ENCODE data around the gene CFAP61. TPM values are rescaled to one million over a fixed set of nuclear protein-coding genes. Genes with fewer than 3 reads are reported as not detected.

The CFAP61 gene
- total and polyA plus RNA-seq, 3 experiments from 2014 or later, result not detected

DNA sequence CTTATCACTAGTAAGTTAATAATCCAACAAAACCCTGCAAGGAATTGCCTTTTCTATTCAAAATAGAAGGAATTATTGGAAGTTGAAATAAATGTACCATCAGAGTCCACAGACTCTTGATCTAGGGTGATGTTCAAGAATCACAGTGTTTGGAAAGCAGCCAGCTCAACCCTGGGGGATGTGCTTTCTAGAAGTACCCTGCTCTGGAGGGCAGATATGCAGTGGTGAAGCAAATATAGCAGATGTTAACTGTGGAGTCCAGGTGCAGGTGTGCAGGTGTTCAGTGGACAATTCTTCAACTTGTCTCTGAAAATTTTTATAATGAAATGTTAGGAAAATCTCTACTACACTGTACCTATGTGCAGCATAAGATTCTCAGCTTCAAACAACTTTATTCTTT, 306.5 kb downstream of the CFAP61 start:
- no peak for DNase-seq
- Mint-ChIP-seq H3K36me3 (peaks cover 0 to 1% (median 0%) of the 10 kb centered on the region in 3 donors), H3K27ac (no peak overlapping the region), H3K27me3 (peaks cover 11 to 45% of the 10 kb centered on the region in 2 donors), H3K9me3 (no peaks in the 10 kb centered on the region), H3K4me1 (peaks cover 15 to 33% (median 31%) of the 10 kb centered on the region in 3 donors), H3K4me3 (no peak overlapping the region)
- peaks cover 5% of the 10 kb centered on the region for H3K27me3 ChIP-seq (ENCODE audit: insufficient read depth, low read length, poor library complexity, severe bottlenecking)
- no peaks in the 10 kb centered on the region for H3K9me3 ChIP-seq (ENCODE audit: low read length)
- no peak overlapping the region for H3K4me3 ChIP-seq (ENCODE audit: low read length)
- no peak overlapping the region for H3K27ac ChIP-seq (ENCODE audit: low read depth, low read length)
- ChIA-PET POLR2A (no interaction called here), CTCF (no interaction called here)
- no peaks in the 10 kb centered on the region for H3K36me3 ChIP-seq (ENCODE audit: insufficient read depth, low read length)
- H3K4me1 ChIP-seq (ENCODE audit: insufficient read depth, low read length), result peaks cover 12% of the 10 kb centered on the region

DNA sequence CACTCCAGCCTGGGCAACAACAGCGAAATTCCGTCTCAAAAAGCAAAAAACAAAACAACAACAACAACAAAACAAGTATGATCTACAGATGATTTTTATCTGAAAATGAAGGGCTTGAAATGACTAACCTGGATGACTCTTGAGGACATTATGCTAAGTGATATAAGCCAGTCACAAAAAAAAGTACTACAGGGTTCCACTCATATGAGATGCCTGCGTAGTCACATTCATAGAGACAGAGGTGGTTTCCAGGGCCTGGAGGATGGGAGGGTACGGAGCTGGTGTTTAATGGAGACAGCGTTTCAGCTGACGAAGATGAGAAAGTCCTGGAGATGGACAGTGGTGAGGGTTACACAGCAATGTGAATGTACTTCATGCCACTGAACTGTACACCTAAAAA, 307.3 kb downstream of the CFAP61 start:
- H3K4me1 Mint-ChIP-seq, result peaks cover 15 to 37% (median 31%) of the 10 kb centered on the region in 3 donors
- no peaks in the 10 kb centered on the region for H3K9me3 Mint-ChIP-seq
- no peaks in the 10 kb centered on the region for H3K9me3 ChIP-seq (ENCODE audit: low read length)
- no peak overlapping the region for H3K27ac ChIP-seq (ENCODE audit: low read depth, low read length)
- H3K4me3 Mint-ChIP-seq, result peak overlapping the region in 4 of 7 donors; percentile 12 to 26 (median 14)
- H3K36me3 ChIP-seq (ENCODE audit: insufficient read depth, low read length), result no peaks in the 10 kb centered on the region
- peaks cover 12% of the 10 kb centered on the region for H3K4me1 ChIP-seq (ENCODE audit: insufficient read depth, low read length)
- no peak overlapping the region for H3K27ac Mint-ChIP-seq
- DNase-seq, result no peak
- ChIA-PET POLR2A (no interaction called here), CTCF (interaction anchor here (0.9 kb wide), 1 partner anchor 234 kb away, joined by 4 read pairs; no protein-coding TSS in a partner anchor)
- H3K4me3 ChIP-seq (ENCODE audit: low read length), result no peak overlapping the region
- peaks cover 0 to 1% (median 0%) of the 10 kb centered on the region in 3 donors for H3K36me3 Mint-ChIP-seq
- peaks cover 5% of the 10 kb centered on the region for H3K27me3 ChIP-seq (ENCODE audit: insufficient read depth, low read length, poor library complexity, severe bottlenecking)
- peaks cover 15 to 45% of the 10 kb centered on the region in 2 donors for H3K27me3 Mint-ChIP-seq

DNA sequence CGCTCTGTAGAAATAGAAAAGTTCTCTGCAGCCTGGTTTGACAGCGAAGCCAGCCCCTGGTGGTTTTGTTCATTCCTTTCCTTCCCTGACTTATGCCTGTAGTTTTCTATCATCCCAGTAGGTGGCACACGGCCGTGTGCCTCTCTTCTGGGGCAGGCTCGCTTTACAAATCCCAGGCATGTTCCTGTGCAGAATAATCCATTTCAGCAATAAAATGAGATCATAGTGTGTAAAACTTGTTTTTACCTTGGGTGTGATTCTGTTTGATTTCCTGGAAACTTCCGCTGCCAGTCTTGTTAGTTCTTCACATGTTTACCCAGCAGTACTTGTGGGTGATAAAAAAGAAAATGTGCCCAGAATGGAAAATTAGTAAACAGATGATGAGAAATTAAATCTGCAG, 308.1 kb downstream of the CFAP61 start:
- H3K4me1 ChIP-seq (ENCODE audit: insufficient read depth, low read length), result peaks cover 12% of the 10 kb centered on the region
- Mint-ChIP-seq H3K4me3 (peak overlapping the region in 6 of 7 donors; percentile 48 to 80 (median 65)), H3K27me3 (peaks cover 21 to 51% of the 10 kb centered on the region in 2 donors), H3K36me3 (peaks cover 0 to 1% (median 0%) of the 10 kb centered on the region in 3 donors), H3K4me1 (peaks cover 16 to 40% (median 34%) of the 10 kb centered on the region in 3 donors), H3K9me3 (no peaks in the 10 kb centered on the region), H3K27ac (peak overlapping the region in 4 of 8 donors; percentile 10 to 67 (median 42))
- CTCF ChIA-PET, result no interaction called here
- peak in 1 of 5 donors; percentile 10 for DNase-seq
- peaks cover 5% of the 10 kb centered on the region for H3K27me3 ChIP-seq (ENCODE audit: insufficient read depth, low read length, poor library complexity, severe bottlenecking)
- H3K9me3 ChIP-seq (ENCODE audit: low read length), result no peaks in the 10 kb centered on the region
- H3K4me3 ChIP-seq (ENCODE audit: low read length), result no peak overlapping the region
- POLR2A ChIA-PET, result no interaction called here
- H3K36me3 ChIP-seq (ENCODE audit: insufficient read depth, low read length), result no peaks in the 10 kb centered on the region
- no peak overlapping the region for H3K27ac ChIP-seq (ENCODE audit: low read depth, low read length)

DNA sequence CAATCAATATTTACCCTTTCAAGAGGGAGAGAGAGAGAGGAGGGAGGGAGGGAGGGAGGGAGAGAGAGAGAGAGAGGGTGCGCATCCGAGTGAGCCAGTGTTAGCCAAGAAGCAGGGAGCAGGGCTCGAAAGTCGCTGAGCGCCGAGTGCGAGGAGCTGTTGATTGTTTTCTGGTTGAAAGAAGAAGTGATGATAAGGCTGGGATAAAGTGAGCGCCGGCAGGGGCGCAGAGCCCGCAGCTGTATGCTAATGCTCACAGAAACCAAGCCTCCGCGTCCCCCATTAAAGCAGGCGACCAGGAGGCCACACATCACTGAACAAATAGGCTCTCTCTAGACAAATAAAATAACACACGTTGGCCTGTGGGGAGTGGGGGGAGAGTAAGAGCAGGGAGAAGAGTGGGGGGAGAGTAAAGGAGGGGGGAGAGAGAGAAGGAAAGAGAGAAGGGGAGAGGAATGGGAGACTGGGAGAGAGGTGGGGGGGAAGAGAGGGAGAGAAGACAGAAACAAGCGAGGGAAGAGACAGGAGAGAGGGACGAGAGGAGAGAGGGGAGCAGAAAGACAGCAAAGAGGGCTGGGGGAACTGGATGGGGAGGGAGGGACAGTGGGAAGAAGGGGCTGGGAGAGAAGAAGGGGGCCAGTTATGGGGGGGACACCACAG, 310.6 kb downstream of the CFAP61 start:
- no peak overlapping the region for H3K27ac Mint-ChIP-seq
- Histone ChIP-seq H3K4me3 (ENCODE audit: low read length) (no peak overlapping the region), H3K4me1 (ENCODE audit: insufficient read depth, low read length) (peaks cover 12% of the 10 kb centered on the region), H3K27me3 (ENCODE audit: insufficient read depth, low read length, poor library complexity, severe bottlenecking) (peaks cover 5% of the 10 kb centered on the region), H3K27ac (ENCODE audit: low read depth, low read length) (no peak overlapping the region), H3K9me3 (ENCODE audit: low read length) (no peaks in the 10 kb centered on the region), H3K36me3 (ENCODE audit: insufficient read depth, low read length) (no peaks in the 10 kb centered on the region)
- no peak for DNase-seq
- H3K4me1 Mint-ChIP-seq, result peaks cover 21 to 49% (median 37%) of the 10 kb centered on the region in 3 donors
- H3K9me3 Mint-ChIP-seq, result no peaks in the 10 kb centered on the region
- POLR2A ChIA-PET, result no interaction called here
- H3K36me3 Mint-ChIP-seq, result peaks cover 0 to 1% (median 0%) of the 10 kb centered on the region in 3 donors
- H3K27me3 Mint-ChIP-seq, result peaks cover 31 to 65% of the 10 kb centered on the region in 2 donors
- CTCF ChIA-PET, result interaction anchor here (0.6 kb wide), 1 partner anchor 12 kb away, joined by 3 read pairs; no protein-coding TSS in a partner anchor
- H3K4me3 Mint-ChIP-seq, result peak overlapping the region in 2 of 7 donors; percentile 19 to 35

GRCh38 chr20:20363434-20363798, 311.1 kb downstream of the CFAP61 start:
- CTCF ChIA-PET, result no interaction called here
- H3K27me3 ChIP-seq (ENCODE audit: insufficient read depth, low read length, poor library complexity, severe bottlenecking), result peaks cover 5% of the 10 kb centered on the region
- Mint-ChIP-seq H3K9me3 (no peaks in the 10 kb centered on the region), H3K27ac (no peak overlapping the region), H3K4me1 (peaks cover 21 to 49% (median 37%) of the 10 kb centered on the region in 3 donors), H3K27me3 (peaks cover 31 to 65% of the 10 kb centered on the region in 2 donors), H3K4me3 (no peak overlapping the region), H3K36me3 (peaks cover 0 to 1% (median 0%) of the 10 kb centered on the region in 3 donors)
- H3K4me1 ChIP-seq (ENCODE audit: insufficient read depth, low read length), result peaks cover 12% of the 10 kb centered on the region
- H3K36me3 ChIP-seq (ENCODE audit: insufficient read depth, low read length), result no peaks in the 10 kb centered on the region
- POLR2A ChIA-PET, result no interaction called here
- DNase-seq, result no peak
- H3K4me3 ChIP-seq (ENCODE audit: low read length), result no peak overlapping the region
- no peaks in the 10 kb centered on the region for H3K9me3 ChIP-seq (ENCODE audit: low read length)
- no peak overlapping the region for H3K27ac ChIP-seq (ENCODE audit: low read depth, low read length)

- peaks cover 5% of the 10 kb centered on the region for H3K27me3 ChIP-seq (ENCODE audit: insufficient read depth, low read length, poor library complexity, severe bottlenecking)
- H3K9me3 ChIP-seq (ENCODE audit: low read length), result no peaks in the 10 kb centered on the region
- H3K36me3 Mint-ChIP-seq, result peaks cover 0 to 1% (median 0%) of the 10 kb centered on the region in 3 donors
- no peak for DNase-seq
- H3K4me3 Mint-ChIP-seq, result peak overlapping the region in 2 of 7 donors; percentile 8 to 32
- H3K9me3 Mint-ChIP-seq, result no peaks in the 10 kb centered on the region
- CTCF ChIA-PET, result no interaction called here
- H3K4me1 ChIP-seq (ENCODE audit: insufficient read depth, low read length), result peaks cover 12% of the 10 kb centered on the region
- H3K27ac ChIP-seq (ENCODE audit: low read depth, low read length), result no peak overlapping the region
- peaks cover 31 to 62% of the 10 kb centered on the region in 2 donors for H3K27me3 Mint-ChIP-seq
- POLR2A ChIA-PET, result no interaction called here
- no peaks in the 10 kb centered on the region for H3K36me3 ChIP-seq (ENCODE audit: insufficient read depth, low read length)
- no peak overlapping the region for H3K27ac Mint-ChIP-seq
- peaks cover 21 to 49% (median 37%) of the 10 kb centered on the region in 3 donors for H3K4me1 Mint-ChIP-seq
- H3K4me3 ChIP-seq (ENCODE audit: low read length), result no peak overlapping the region
Measured at GRCh38 chr20:20363799-20364592, 311.7 kb downstream of the CFAP61 start.

GRCh38 chr20:20364593-20365479, 312.5 kb downstream of the CFAP61 start:
- DNase-seq, result no peak
- POLR2A ChIA-PET, result no interaction called here
- Mint-ChIP-seq H3K36me3 (peaks cover 0 to 1% (median 0%) of the 10 kb centered on the region in 3 donors), H3K27me3 (peaks cover 32 to 60% of the 10 kb centered on the region in 2 donors), H3K4me3 (no peak overlapping the region), H3K9me3 (no peaks in the 10 kb centered on the region), H3K4me1 (peaks cover 18 to 47% (median 34%) of the 10 kb centered on the region in 3 donors), H3K27ac (no peak overlapping the region)
- CTCF ChIA-PET, result no interaction called here
- Histone ChIP-seq H3K27ac (ENCODE audit: low read depth, low read length) (no peak overlapping the region), H3K4me1 (ENCODE audit: insufficient read depth, low read length) (peaks cover 10% of the 10 kb centered on the region), H3K4me3 (ENCODE audit: low read length) (no peak overlapping the region), H3K36me3 (ENCODE audit: insufficient read depth, low read length) (no peaks in the 10 kb centered on the region), H3K27me3 (ENCODE audit: insufficient read depth, low read length, poor library complexity, severe bottlenecking) (peaks cover 5% of the 10 kb centered on the region), H3K9me3 (ENCODE audit: low read length) (no peaks in the 10 kb centered on the region)
